ENCODE data around the gene C10orf53.

GRCh38 chr10:49632406-49633317, 46.8 kb upstream of the C10orf53 start:
- no peak for TF ChIP-seq CTCF (IDR thresholded peaks at IDR 0.05; ENCODE audit: borderline replicate concordance, extremely low read depth, low read length, poor library complexity, severe bottlenecking)
- TF ChIP-seq EZH2 (IDR thresholded peaks at IDR 0.05; ENCODE audit: borderline replicate concordance, low read depth, low read length, severe bottlenecking): no peak

Data from DND-41 (cell line).